A172 (cell line): Measurements from ENCODE around the gene PNLDC1. TPM values are rescaled to one million over a fixed set of nuclear protein-coding genes. Genes with fewer than 3 reads are reported as not detected.
A peak's percentile ranks its signal among the peaks of the same experiment; 100 is the strongest.
"Not testable (repeated sequence)": the region's sequence is repeated elsewhere in the genome, so short reads cannot be mapped to it uniquely, and the experiment has no call there.

Experiments
- DNase-seq: peaks from one replicate; pipeline ENCODE4 v3.0.0-alpha.2; 2015; ENCODE audit warnings: low spot score
- total RNA-seq: library from RNA; depleted of rRNA; stranded (reverse); fragments of >200 nt; shearing (Covaris generic); gene quantifications from 2 replicates; pipeline ENCODE4 v1.2.3, GENCODE V29; 2014

PNLDC1 gene
- total RNA-seq, 1 experiment from 2014 or later: not detected

DNA sequence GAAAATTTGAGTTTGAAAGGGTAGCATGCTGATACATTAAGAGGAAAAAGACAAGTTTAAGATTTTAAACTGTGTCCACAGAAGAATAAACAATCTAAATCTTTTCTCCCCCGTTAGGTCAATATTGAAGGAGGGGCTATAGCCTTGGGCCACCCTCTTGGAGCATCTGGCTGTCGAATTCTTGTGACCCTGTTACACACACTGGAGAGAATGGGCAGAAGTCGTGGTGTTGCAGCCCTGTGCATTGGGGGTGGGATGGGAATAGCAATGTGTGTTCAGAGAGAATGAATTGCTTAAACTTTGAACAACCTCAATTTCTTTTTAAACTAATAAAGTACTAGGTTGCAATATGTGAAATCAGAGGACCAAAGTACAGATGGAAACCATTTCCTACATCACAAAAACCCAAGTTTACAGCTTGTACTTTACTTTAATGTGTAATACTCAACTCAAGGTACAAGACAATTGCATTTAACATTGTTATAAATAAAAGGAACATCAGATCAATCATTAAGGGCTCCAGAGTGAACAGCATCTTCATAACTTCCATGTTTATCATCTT, 21.5 kb upstream of the PNLDC1 start:
- DNase-seq: no peak

DNA sequence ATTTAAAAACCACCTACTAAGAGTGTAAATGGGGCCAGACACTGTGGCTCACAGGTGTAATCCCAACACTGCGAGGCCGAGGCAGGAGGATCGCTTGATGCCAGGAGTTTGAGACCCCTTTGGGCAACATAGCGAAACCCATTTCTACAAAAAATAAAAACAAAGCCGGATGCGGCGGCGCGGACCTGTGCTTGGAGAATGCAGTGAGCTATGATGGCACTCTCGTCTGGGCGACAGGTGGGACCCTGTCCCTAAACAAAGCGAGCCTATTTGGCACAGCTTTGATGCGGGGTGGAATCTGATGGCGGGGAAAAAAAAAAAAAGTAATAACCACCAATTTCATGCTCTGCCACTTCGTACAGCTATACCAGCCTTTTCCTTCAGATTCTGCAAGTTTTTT, 11.8 kb upstream of the PNLDC1 start:
- no peak for DNase-seq

DNA sequence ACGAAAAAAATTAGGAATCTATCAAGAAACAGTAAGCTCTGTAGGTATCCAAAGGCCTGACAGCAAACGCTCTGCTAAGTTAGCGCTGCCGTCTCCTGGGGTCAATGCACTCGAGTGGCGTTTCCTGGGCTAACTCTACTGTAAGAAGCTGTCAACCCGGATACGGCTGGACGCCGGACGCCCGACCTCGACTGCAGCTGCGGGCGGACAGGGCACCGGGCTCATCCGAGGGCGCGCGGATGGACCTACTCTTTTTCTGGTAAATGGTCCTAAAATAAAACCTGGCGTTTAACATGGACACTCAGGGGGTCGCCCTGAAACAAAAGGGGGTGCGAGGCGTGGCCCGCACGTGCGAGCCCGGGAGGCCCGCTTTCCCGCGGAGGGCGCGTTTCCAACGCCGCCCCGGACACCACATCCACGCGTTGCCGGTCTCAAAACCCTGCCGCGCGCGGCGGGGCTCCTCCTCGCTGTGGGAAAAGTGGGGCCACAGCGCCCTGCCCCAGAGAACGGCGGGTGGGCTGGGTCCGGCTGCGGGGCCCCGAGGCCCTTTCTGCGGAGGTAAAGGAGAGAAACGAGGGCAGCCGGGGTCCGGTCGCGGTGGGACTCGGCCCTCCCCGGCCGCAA, 11.2 kb upstream of the PNLDC1 start:
- DNase-seq: peak; percentile 22

DNA sequence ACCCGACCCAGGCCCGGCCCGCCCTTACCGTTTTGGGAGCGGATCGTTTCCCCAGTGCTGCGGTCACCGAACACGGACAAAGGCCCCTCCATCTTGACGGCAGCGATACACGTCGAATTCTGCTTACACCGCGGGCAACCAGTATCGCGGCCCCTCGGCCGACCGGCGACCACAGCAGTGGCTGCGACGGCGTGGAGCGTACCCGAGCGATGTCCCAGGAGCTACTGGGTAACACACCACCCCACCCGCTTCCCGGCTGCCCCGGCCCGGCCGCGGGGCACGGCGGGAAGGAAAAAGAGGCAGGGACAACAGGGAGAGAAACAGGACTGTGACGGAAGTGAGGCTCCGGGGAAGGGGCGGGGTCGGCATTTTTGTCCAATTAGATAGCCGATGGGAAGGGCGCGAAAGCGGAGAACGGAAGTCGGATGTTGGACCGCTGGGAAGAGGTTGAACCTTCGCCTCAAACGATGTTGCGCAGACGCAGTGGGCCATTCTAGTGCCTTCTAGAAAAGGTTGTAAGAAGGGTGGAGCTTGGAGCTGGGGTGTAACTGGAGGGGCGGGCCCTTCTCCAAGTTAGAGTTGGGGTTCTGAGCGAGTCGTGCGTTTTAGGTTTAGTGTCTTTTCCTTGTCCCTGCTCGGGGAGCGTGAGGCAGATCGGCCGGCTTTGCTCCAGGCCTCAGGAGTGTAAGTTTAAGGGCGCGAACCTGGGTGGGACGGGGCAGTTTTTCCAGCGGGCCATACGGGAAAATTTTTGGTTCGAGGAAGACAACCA, 10.5 kb upstream of the PNLDC1 start, which contains the start of gene TCP1:
TSS of gene TCP1 (minus strand) at position 226 of the 772 bp plus-strand sequence. CDS start at position 92, 134 bp downstream.
- peak; percentile 100 for DNase-seq

DNA sequence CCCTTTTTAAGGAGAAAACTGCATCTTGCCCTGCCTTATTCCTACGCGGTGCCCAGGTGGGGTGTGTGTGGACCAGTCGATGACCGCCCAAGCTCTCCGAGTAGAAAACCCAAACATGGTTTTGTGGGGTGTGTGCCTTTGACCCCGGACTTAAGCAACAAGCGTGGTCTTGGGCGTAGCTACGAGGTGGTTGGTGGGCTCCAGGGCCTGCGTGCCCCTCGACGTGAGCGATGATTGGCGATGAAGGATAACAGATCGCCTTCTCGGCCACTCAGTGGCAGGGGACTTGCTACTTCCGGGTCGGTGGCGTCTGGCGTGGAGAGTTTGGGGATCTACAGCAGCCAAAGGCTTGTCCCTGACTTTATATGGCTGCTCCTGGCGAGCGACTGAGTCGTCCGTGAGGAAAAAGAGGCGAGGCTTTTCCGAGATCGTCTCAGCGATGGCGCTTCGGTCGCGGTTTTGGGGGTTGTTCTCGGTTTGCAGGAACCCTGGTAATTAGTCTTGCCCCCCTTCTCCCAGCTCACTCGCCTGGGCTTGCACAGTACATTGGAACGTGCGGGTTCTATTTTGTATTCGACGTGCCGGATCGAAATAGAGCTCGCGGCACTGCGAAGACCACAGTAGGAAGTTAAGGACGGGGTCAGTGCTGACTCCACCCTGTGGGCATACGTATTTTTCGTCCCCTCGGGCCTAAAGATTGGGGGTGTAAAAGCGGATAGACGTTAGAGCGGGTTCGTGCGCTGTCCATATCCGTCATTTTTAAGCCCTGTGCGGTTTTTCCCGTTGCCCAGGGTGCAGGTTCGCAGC, 9.7 kb upstream of the PNLDC1 start, which contains the start of gene MRPL18:
TSS of gene MRPL18 (plus strand) at position 319 of the 807 bp plus-strand sequence. CDS start at position 440, 121 bp downstream.
- DNase-seq: peak; percentile 94

DNA sequence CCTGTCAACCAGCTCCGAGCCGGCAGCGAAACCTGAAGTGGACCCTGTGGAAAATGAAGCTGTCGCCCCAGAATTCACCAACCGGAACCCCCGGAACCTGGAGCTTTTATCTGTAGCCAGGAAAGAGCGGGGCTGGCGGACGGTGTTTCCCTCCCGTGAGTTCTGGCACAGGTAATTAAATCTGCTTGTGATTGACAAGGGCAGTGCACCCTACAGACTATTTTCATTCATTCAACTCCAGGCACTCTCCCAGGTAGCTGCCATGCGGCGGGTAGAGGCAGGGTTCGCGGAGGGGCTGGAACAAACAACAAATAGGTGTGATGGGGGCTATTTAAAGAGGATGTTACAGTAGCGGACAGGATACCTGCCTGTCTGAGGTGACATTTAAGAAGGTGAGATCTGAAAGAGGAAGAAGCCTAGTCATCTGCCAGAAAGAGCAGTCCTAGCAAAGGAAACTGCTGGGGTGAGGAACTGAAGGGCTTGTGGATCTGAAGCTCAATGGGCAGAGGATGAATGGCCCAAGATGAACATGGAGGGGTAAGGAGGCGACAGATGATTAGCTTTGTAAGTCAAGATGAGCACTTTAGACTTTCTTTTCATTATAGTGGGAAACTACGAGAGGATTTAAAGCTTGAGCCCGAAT, 9.0 kb upstream of the PNLDC1 start:
- DNase-seq: no peak

DNA sequence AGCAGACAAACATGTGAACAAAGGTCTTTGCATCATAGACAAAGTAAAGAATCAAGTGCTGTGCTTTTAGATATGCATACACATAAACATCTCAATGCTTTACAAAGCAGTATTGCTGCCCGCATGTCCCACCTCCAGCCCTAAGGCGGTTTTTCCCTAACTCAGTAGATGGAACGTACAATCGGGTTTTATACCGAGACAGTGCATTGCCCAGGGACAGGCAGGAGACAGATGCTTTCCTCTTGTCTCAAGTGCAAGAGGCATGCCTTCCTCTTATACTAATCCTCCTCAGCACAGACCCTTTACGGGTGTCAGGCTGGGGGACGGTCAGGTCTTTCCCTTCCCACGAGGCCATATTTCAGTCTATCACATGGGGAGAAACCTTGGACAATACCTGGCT, 5.1 kb upstream of the PNLDC1 start:
- DNase-seq: not testable (repeated sequence)

DNA sequence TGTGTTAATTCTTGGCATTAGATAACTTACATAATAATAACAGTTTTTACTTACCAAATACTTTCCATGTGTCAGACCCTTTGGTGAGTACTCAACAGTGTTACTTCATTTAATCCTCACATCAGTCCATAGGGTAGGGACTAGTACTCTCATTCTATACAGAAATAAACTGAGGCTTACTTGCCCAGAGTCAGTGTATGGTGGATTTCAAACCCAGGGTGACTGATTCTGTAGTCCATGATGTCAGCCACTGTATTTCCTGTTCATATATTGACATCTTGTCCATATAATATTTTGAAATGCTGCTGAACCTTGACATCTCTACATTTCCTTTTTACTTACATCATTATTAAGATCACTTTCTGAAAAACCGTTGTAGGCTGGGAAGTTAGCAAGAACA, 2.5 kb upstream of the PNLDC1 start:
- DNase-seq: no peak

DNA sequence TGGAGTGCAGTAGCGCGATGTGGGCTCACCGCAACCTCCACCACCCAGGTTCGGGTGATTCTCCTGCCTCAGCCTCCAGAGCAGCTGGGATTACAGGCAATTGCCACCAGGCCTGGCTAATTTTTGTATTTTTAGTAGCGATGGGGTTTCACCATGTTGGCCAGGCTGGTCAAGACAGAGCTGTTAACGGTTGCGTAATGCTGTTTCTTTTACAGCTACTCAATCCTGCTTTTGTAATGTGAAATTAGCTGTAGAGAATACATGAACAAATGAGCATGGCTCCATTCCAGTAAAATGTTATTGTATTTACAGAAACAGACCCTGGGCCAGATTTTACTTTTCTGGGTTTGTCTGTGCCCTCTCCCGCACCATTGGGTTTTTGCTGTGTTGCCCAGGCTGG, 1.9 kb downstream of the PNLDC1 start:
- DNase-seq: no peak

DNA sequence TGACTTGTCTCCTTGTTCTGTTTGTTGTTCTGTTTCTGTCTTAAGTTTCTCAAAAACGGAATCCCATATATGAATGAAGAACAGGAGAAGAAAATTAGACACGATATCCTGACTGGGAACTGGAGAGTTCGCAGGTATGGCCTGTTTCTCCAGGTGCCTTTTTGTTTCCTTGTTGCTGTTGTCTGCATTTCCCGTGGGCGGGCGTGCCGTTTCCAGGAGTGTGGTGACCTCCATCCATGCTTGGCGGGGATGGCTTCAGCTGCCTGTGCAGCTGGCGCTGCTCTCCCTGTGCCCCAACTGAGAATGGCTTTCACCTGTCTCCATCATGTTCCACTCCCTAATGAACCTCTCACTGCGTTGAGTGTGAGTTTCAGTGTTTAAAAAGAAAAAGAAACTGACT, 4.4 kb downstream of the PNLDC1 start:
- no peak for DNase-seq

DNA sequence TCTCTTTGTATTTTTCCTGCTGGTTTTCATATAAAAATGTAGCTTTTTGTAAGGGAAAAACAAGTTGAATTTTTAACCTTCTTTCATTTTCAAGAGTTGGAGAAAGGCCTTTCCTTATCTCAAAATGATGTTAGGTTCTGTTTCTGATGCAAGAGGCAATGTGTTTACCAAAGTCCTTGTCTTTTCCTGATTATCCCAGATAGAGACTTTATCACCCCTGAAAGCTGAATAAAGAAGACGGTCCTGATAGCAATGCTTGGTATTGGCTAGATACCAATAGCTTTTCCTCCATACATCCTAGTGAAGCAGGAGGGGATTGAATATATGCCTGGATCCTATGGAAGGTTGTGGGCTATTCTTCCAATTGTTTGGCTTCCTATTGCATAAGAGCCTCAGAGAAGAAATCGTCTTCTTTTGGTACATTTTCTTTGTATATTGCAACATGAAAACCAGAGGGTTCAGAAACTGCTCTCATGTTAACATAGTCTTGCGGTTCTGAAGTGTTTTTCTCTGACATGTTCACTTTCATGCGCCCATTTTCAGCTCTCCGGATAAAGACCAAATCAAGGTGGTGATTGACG, 5.5 kb downstream of the PNLDC1 start:
- no peak for DNase-seq

DNA sequence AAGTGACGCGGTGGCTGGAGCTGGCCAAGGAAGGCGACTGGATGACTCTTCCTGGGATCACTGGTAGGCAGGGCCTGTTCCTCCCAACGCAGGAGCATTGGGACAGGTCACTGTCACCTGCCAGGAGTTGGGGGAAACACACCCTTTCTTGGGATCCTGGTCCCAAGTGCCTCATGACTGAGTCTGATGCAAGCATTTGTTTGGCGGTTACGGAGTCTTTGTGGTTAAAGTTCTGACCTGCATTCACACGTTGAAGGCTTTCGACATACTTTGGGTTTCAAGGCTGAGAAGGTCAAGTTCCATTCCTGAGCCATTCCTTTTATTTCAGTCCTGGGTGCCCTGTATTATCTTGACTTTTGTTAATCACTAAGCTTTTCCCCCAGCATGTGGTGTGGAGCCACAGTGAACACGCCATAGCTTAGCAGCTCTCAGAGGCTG, 6.0 kb downstream of the PNLDC1 start:
- no peak for DNase-seq

DNA sequence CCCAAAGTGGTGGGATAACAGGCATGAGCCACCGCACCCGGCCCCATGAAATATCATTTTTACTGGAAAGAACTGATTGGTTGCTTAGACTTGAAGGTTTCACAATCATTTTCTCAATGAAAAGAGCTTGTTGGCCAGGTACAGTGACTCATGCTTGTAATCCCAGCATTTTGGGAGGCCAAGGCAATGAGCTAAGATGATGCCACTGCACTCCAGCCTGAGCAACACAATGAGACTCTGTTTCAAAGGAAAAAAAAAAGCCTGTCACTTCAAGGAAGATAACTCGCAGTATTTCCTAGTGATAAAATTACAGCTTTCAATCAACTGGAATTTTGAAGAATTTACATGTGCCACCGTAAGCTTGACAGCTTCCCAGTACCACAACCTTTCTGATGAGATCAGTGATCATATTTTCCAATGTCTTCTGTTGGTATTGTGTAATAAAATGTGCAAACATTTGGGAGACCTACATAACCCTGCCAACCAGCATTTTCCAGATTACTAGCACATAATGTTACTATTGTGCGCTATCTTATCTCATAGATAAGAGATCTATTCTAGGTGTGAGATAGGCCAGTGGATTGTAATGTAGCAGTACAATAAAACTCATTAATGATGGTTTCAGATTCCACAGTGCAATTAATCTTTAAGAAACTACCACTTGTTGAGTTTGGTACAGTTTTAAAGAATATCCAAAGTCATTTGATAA, 7.2 kb downstream of the PNLDC1 start:
- peak; percentile 39 for DNase-seq

DNA sequence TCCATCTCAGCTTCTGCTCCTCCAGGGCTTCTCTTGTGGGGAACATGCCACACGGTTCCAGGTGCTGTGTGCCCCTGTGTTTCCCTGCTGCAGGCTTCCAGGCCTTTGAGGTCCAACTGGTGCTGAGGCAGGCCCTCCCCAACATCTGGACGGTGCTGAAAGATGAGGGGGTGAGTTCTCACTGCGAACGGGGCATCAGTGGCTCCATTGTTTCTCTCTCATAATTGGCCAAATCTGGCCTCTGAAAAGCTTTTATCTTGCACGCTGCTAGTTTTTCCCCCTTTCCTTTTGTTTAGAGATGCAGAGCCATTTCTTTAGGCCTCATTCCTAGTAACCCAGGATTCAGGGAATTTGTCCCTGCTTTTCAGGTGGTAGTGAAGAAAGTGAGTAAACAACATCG, 8.6 kb downstream of the PNLDC1 start:
- DNase-seq: no peak

DNA sequence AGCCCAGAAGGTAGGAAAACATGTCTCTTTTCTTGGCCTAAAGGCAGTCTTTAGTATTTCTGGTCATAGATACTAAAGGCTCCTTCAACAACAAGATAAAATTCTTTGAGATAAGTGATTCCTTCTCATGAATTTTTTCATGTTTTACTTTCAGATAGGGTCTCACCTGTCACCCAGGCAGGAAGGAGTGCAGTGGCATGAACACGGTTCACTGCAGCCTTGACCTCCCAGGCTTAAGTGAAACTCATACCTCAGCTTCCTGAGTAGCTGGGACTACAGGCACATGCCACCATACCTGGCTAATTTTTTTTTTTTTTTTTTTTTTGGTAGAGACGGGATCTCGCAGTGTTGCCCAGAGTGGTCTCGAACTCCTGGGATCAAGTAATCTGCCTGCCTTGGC, 9.1 kb downstream of the PNLDC1 start:
- DNase-seq: no peak

DNA sequence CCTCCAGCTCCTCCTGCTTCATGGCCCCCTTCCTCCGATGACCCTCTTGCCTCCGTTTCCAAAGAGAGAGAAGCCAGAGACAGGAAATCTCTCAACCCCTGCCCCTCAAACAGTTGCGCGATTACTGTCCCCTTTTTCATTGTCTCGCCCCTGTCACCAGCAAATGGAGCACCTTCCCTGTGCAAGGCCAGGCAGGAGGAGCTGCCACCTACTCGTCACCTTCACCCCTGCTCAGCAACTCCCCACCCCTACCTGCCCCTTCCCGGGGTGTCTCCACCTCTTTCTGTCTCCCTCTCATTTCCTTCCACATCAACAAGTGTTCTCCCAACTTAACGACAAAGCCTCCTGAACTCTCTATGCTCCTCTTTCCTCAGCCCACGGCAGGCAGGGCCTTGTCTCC, 13.7 kb downstream of the PNLDC1 start:
- DNase-seq: no peak

DNA sequence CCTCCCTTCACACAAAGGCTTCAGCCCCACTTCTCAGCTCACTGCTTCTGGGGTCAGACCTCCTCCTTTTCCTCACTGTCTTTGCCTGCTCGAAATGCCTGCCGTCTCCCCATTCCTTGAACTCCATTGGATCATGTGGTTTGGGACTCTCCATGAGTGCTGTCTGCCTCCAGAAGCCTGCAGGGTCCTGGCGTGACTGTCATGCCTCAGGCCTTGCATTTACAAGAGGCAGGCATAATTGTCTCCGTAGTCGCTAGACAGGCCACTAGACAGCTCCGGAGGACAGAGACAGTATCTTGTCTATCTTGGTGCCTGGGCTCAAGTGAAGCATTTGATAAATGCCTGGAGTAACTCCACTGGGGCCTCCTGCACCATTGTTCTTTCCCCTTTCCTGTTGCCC, 15.3 kb downstream of the PNLDC1 start:
- DNase-seq: no peak

DNA sequence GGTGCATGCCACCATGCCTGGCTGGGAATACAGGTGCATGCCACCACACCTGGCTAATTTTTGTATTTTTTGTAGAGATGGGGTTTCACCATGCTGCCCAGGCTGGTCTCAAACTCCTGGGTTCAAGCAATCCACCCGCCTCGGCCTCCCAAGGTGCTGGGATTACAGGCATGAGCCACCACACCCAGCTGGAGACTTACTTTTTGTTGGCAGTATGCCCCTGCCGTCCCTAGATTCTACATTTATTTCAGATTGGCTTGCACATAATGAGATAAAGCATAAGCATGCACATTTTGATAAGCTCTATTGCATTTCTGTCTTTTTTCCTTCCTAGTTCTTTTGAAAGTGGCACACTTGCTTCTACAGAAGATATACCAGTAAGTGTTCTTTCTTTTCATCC, 16.7 kb downstream of the PNLDC1 start:
- not testable (repeated sequence) for DNase-seq

DNA sequence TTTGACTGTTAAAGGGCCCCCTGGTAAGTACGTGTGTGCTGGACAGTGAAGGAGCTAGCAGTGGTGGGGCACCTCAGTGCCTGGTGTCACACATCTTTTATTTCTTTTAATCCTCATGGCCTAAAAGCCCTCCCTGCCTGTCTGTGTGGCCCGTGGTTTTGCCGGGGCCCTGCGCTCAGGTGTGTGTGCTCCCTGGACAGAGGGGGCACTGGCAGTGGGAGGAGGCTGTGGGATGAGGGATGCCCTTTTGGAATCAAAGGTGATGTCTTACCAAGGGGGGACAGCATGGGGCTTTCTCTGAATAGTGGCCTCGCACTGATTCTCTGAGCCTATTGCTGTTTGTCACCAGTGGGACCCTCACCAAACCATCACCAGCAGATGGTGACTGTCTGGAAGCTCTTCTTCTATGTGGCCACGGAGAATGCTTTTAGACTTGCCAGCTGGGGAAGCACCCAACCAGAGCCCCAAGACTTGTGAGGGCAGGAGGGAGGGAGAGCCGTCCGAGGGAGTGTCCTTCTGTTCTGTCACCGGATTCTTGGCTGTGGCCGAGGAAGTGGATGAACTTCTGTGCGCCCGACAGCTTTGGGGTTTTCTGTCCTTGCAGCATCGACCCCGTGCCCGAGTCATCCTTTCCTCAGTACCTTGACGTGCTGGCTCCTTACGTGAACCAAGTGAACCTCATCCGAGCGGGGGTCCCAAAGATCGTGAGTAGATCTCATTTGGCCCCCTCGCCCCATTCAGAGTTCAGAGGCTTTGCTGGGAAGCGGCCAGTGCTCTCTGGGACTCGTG, 18.1 kb downstream of the PNLDC1 start:
- DNase-seq: no peak

DNA sequence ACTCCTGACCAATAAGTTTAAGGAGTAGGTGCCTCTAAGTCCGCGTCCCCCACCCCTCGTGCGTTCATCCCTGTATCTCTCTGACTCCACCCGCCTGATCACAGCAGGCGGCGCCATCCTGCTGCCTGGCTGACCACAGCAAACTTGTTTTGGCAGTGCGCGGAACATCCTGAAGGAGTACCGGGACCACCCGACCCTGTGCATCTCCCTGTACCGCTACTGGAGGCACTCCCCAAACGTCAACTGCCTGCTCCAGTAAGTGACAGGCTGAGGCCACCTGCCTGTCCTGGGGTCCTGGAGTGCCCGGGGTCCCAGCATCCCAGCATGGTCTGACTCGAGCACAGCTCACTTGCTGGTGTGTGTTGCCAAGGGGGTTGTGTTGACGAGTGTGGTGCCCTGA, 19.0 kb downstream of the PNLDC1 start:
- DNase-seq: no peak
